ENCODE measurements around the gene MEF2C.

Gene MEF2C

GRCh38 chr5:88792144-88792840, 90.7 kb downstream of the MEF2C start:
- Histone ChIP-seq H3K27ac (no peak overlapping the region), H3K9ac (no peak overlapping the region), H4K20me1 (peaks cover 100% of the 10 kb centered on the region), H3K27me3 (no peaks in the 10 kb centered on the region), H3K9me3 (no peaks in the 10 kb centered on the region), H3K4me1 (no peaks in the 10 kb centered on the region), H3K36me3 (peaks cover 90% of the 10 kb centered on the region), H3K4me2 (no peak overlapping the region), H3K4me3 (no peak overlapping the region)
- no peak for TF ChIP-seq Cebpa-rat (IDR thresholded peaks at IDR 0.05)

DNA sequence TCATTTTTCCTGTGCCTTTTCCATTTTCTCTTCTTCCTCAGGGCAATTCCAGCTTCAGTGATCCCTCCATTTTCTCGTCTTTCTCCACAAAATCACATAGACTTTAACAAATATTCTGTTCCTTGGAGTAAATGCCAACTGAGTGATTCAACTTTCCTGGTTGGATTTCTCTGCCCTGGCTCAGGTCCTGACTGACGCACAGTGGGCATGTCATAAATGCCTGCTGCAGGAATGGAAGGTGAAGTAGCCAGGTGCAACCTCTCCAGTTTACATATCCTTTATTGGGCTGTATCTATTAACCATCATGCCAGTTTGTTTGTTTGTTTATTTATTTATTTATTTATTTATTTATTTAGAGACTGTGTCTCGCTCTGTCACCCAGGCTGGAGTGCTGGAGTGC, 95.1 kb downstream of the MEF2C start:
- H3K4me3 ChIP-seq, result no peak overlapping the region
- H3K9ac ChIP-seq, result no peak overlapping the region
- no peak for TF ChIP-seq Cebpa-rat (IDR thresholded peaks at IDR 0.05)
- no peaks in the 10 kb centered on the region for H3K9me3 ChIP-seq
- no peak overlapping the region for H3K27ac ChIP-seq
- H3K4me2 ChIP-seq, result no peak overlapping the region
- peaks cover 100% of the 10 kb centered on the region for H4K20me1 ChIP-seq
- H3K36me3 ChIP-seq, result peaks cover 84% of the 10 kb centered on the region
- H3K27me3 ChIP-seq, result no peaks in the 10 kb centered on the region
- peaks cover 18% of the 10 kb centered on the region for H3K4me1 ChIP-seq

- Histone ChIP-seq H3K9ac (no peak overlapping the region), H3K36me3 (peaks cover 86% of the 10 kb centered on the region), H3K4me1 (peaks cover 21% of the 10 kb centered on the region), H3K27me3 (no peaks in the 10 kb centered on the region), H3K9me3 (no peaks in the 10 kb centered on the region), H3K27ac (no peak overlapping the region), H3K4me3 (no peak overlapping the region), H4K20me1 (peaks cover 100% of the 10 kb centered on the region), H3K4me2 (no peak overlapping the region)
- no peak for TF ChIP-seq Cebpa-rat (IDR thresholded peaks at IDR 0.05)
Observed at GRCh38 chr5:88786789-88787188, 96.2 kb downstream of the MEF2C start.

DNA sequence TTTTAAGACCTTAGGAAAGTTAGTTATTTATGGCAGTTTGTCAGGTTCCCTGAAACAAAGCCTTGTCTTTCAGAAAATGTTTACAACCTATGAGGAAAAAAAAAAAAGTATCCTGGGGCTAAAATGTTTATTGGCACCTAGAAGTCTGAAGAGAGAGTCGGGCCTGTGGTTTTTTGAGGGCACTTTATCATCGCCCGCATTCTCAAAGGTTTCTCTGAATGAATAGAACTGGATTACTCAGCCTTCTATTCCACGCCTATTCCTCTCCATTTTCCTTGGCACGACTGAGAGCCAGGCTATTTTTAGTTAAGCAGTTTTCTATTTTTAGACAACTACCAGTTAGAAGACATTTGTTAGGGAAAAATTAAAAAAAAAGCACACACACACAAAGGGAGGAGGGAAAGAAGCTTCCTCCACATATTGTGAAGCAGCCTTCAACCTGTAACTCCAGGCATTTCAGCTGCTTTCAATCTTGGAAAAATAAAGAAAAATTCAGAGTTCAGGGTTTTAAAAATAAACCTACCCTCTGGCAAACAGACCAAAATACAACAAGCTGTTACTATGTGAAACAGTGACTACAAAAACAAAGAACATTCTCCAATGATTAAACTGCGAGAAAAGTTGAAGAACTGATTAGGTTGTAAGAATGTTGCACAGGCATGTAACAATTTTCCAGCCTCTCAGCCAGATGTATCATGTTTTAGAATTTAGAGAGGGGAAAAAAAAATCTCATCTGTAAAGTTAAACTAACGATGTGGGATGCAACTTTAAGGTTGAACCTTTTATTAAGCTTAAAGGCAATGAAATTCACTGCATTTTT, 97.0 kb downstream of the MEF2C start:
- no peak overlapping the region for H3K4me3 ChIP-seq
- H3K4me1 ChIP-seq, result peaks cover 29% of the 10 kb centered on the region
- H3K4me2 ChIP-seq, result peak overlapping the region; percentile 2; the same call in 1 of the 2 replicates
- H3K9ac ChIP-seq, result no peak overlapping the region
- no peak for TF ChIP-seq Cebpa-rat (IDR thresholded peaks at IDR 0.05)
- H3K36me3 ChIP-seq, result peaks cover 87% of the 10 kb centered on the region
- H3K27ac ChIP-seq, result peak overlapping the region; percentile 56
- no peaks in the 10 kb centered on the region for H3K9me3 ChIP-seq
- H3K27me3 ChIP-seq, result no peaks in the 10 kb centered on the region
- peaks cover 100% of the 10 kb centered on the region for H4K20me1 ChIP-seq

GRCh38 chr5:88782571-88782970, 100.4 kb downstream of the MEF2C start:
- H3K4me1 ChIP-seq, result peaks cover 47% of the 10 kb centered on the region
- no peak for TF ChIP-seq Cebpa-rat (IDR thresholded peaks at IDR 0.05)
- H3K4me3 ChIP-seq, result no peak overlapping the region
- H3K4me2 ChIP-seq, result no peak overlapping the region
- H3K27me3 ChIP-seq, result no peaks in the 10 kb centered on the region
- no peak overlapping the region for H3K9ac ChIP-seq
- H3K36me3 ChIP-seq, result peaks cover 89% of the 10 kb centered on the region
- H4K20me1 ChIP-seq, result peaks cover 100% of the 10 kb centered on the region
- no peaks in the 10 kb centered on the region for H3K9me3 ChIP-seq
- H3K27ac ChIP-seq, result no peak overlapping the region

GRCh38 chr5:88780736-88781135, 102.2 kb downstream of the MEF2C start:
- H3K4me2 ChIP-seq, result no peak overlapping the region
- H4K20me1 ChIP-seq, result peaks cover 100% of the 10 kb centered on the region
- H3K27ac ChIP-seq, result no peak overlapping the region
- no peaks in the 10 kb centered on the region for H3K27me3 ChIP-seq
- no peak overlapping the region for H3K4me3 ChIP-seq
- no peaks in the 10 kb centered on the region for H3K9me3 ChIP-seq
- peaks cover 86% of the 10 kb centered on the region for H3K36me3 ChIP-seq
- peaks cover 48% of the 10 kb centered on the region for H3K4me1 ChIP-seq
- no peak for TF ChIP-seq Cebpa-rat (IDR thresholded peaks at IDR 0.05)
- H3K9ac ChIP-seq, result no peak overlapping the region

GRCh38 chr5:88778736-88779135, 104.2 kb downstream of the MEF2C start:
- Histone ChIP-seq H3K27me3 (no peaks in the 10 kb centered on the region), H3K4me2 (no peak overlapping the region), H3K9ac (no peak overlapping the region), H3K4me1 (peaks cover 46% of the 10 kb centered on the region), H4K20me1 (peaks cover 100% of the 10 kb centered on the region), H3K4me3 (no peak overlapping the region), H3K27ac (no peak overlapping the region), H3K9me3 (no peaks in the 10 kb centered on the region), H3K36me3 (peaks cover 94% of the 10 kb centered on the region)
- TF ChIP-seq Cebpa-rat (IDR thresholded peaks at IDR 0.05), result no peak

DNA sequence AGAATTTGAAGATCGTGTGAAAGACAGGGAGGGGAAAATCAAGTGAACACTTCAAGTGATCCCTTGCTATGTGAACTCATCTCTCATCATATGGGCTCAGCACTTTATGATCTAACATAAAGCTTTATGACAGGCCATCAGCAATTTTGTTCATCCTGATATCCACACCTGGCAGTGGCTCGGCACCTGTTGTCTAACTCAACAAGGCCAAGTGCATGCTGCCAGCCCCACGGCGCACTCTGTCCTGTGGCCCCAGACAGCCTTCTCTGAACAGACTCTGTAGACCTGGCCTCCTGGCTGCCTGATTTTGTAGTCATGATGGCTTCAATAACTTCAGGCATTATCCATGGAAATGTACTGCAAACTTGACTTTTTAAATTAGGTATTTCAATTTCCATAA, 106.3 kb downstream of the MEF2C start:
- TF ChIP-seq Cebpa-rat (IDR thresholded peaks at IDR 0.05), result no peak
- H4K20me1 ChIP-seq, result peaks cover 100% of the 10 kb centered on the region
- no peak overlapping the region; the same call in 1 of the 2 replicates for H3K9ac ChIP-seq
- peaks cover 40% of the 10 kb centered on the region for H3K4me1 ChIP-seq
- no peaks in the 10 kb centered on the region for H3K27me3 ChIP-seq
- no peak overlapping the region for H3K4me3 ChIP-seq
- H3K4me2 ChIP-seq, result peak overlapping the region; percentile 37
- no peaks in the 10 kb centered on the region for H3K9me3 ChIP-seq
- peak overlapping the region; percentile 28; the same call in 1 of the 2 replicates for H3K27ac ChIP-seq
- peaks cover 94% of the 10 kb centered on the region for H3K36me3 ChIP-seq

GRCh38 chr5:88772831-88773230, 110.2 kb downstream of the MEF2C start:
- Histone ChIP-seq H3K27me3 (no peaks in the 10 kb centered on the region), H3K4me1 (peaks cover 16% of the 10 kb centered on the region), H3K4me2 (no peak overlapping the region), H3K4me3 (no peak overlapping the region), H3K9me3 (no peaks in the 10 kb centered on the region), H4K20me1 (peaks cover 100% of the 10 kb centered on the region), H3K9ac (no peak overlapping the region), H3K36me3 (peaks cover 96% of the 10 kb centered on the region), H3K27ac (no peak overlapping the region)
- no peak for TF ChIP-seq Cebpa-rat (IDR thresholded peaks at IDR 0.05)

DNA sequence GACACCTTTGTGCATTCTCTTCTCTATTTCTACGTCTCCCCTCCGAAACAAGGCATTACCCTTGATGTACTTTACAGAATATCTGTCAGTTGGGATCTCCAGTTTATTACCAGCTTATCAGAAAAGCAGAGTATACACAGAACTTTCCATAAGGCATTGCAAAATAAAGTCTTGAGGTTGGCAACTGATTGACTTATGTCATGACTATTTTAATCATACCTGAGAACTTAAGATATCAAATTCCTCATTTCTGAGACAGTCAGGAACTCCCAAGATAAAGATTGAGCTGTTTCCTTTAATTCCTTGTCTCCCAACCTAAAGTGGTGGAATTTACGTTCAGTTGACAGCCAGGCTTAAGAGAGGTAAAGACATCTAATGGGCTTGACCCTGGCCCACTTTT, 110.9 kb downstream of the MEF2C start:
- Histone ChIP-seq H3K9me3 (no peaks in the 10 kb centered on the region), H3K36me3 (peaks cover 95% of the 10 kb centered on the region), H4K20me1 (peaks cover 100% of the 10 kb centered on the region), H3K4me2 (no peak overlapping the region), H3K4me3 (no peak overlapping the region), H3K9ac (no peak overlapping the region), H3K27ac (no peak overlapping the region), H3K4me1 (peaks cover 9% of the 10 kb centered on the region), H3K27me3 (no peaks in the 10 kb centered on the region)
- TF ChIP-seq Cebpa-rat (IDR thresholded peaks at IDR 0.05), result no peak
